ENCODE measurements around the gene NKAPD1. TPM values are rescaled to one million over a fixed set of nuclear protein-coding genes. Genes with fewer than 3 reads are reported as not detected.

Gene NKAPD1
- total and polyA plus RNA-seq, 2 of the 4 experiments (the other 2 are of a cell fraction) = 8.4 to 17.2 TPM

DNA sequence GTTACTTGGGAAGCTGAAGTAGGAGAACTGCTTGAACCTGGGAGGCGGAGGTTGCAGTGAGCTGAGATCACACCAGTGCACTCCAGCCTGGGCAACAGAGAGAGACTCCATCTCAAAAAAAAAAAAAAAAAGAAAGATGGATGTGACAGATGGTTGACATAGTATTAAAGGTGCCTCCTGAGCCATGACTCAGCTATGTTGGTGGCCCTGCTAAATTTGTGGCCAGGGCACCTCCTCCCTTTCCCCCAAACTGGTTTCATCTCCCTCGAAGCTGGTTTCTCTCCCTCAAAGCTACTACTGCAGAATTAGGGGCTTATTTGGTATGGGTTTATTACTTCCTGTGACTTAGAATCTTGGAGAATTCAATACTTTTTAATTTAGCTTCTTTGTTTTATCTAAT is 44.1 kb downstream of the NKAPD1 start:
- no TSS peak for BruUV-seq (replicated peaks)
- Histone ChIP-seq H3K79me1 (ENCODE audit: low read depth in 1 of 2, low read length in 2 of 2) (no peaks in the 10 kb centered on the region), H3K23ac (ENCODE audit: low read depth, low read length) (no peak overlapping the region), H4K20me1 (ENCODE audit: insufficient read depth, low read length) (no peaks in the 10 kb centered on the region), H3K9me3 (ENCODE audit: control insufficient read depth, insufficient read depth, low read length) (no peaks in the 10 kb centered on the region), H3K56ac (ENCODE audit: extremely low read depth, insufficient read depth, low read length) (no peak overlapping the region), H4K8ac (ENCODE audit: low read depth in 2 of 2, low read length in 2 of 2) (no peak overlapping the region), H3K27ac (ENCODE audit: insufficient read depth, low read length) (no peak overlapping the region), H2BK20ac (ENCODE audit: low read depth, low read length) (no peak overlapping the region), H3K18ac (ENCODE audit: low read depth, low read length) (no peak overlapping the region), H2AK9ac (replicated peaks; ENCODE audit: low read depth, low read length, poor library complexity) (no peak overlapping the region), H3K9me1 (ENCODE audit: insufficient read depth, low read length) (no peaks in the 10 kb centered on the region), H3K4me1 (ENCODE audit: control insufficient read depth, insufficient read depth, low read length) (peaks cover 5% of the 10 kb centered on the region; the same call in 1 of the 2 replicates), H2AK5ac (ENCODE audit: low read depth, low read length) (no peak overlapping the region), H2AFZ (replicated peaks; ENCODE audit: low read length, poor library complexity) (no peak overlapping the region), H3K4ac (ENCODE audit: low read depth, low read length) (no peak overlapping the region), H4K91ac (ENCODE audit: insufficient read depth, low read depth, low read length) (no peak overlapping the region), H2BK120ac (ENCODE audit: low read depth, low read length) (no peak overlapping the region), H2BK15ac (ENCODE audit: low read depth, low read length) (no peak overlapping the region), H4K5ac (ENCODE audit: low read depth, low read length) (no peak overlapping the region), H3K14ac (replicated peaks; ENCODE audit: low read depth, low read length) (no peak overlapping the region), H2BK5ac (ENCODE audit: low read depth, low read length, poor library complexity, severe bottlenecking) (no peak overlapping the region), H3K4me3 (ENCODE audit: insufficient read depth, low read depth, low read length) (no peak overlapping the region), H3K36me3 (ENCODE audit: control insufficient read depth, insufficient read depth, low read length) (no peaks in the 10 kb centered on the region), H3K4me2 (ENCODE audit: low read depth, low read length) (no peak overlapping the region), H3K9ac (ENCODE audit: low read depth, low read length) (no peak overlapping the region), H3K27me3 (ENCODE audit: control insufficient read depth, insufficient read depth, low read length) (no peaks in the 10 kb centered on the region)
- no peak for ATAC-seq (ENCODE audit: low read depth)
- POLR2A ChIA-PET (ENCODE audit: unreplicated experiment) = no interaction called here
- DNase-seq = no peak
- intact Hi-C loops (cut with micrococcal nuclease) = loop anchor here (10.0 kb wide), 1 partner anchor 1167 kb away; no protein-coding TSS in a partner anchor
- in situ Hi-C loops (cut with MboI; ENCODE audit: low sequenced_read_pairs) = loop anchor here (5.0 to 25.0 kb wide), 3 partner anchors 34 to 1169 kb away; no protein-coding TSS in a partner anchor
- no CpG with 5 or more reads among the region's 2 CpGs for WGBS, 2 experiments (ENCODE audit: extremely low coverage in 2 of 2, insufficient read length in 1 of 2)
- no peak for TF ChIP-seq BHLHE40 (IDR thresholded peaks at IDR 0.05; ENCODE audit: low read depth, low read length)
- TF ChIP-seq POLR2A (IDR thresholded peaks at IDR 0.05; ENCODE audit: low read depth, low read length) = no peak
- TF ChIP-seq, protein P1, sequence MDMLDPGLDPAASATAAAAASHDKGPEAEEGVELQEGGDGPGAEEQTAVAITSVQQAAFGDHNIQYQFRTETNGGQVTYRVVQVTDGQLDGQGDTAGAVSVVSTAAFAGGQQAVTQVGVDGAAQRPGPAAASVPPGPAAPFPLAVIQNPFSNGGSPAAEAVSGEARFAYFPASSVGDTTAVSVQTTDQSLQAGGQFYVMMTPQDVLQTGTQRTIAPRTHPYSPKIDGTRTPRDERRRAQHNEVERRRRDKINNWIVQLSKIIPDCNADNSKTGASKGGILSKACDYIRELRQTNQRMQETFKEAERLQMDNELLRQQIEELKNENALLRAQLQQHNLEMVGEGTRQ (IDR thresholded peaks at IDR 0.05; ENCODE audit: low read depth, low read length) = no peak
- no peak for TF ChIP-seq MXI1 (IDR thresholded peaks at IDR 0.05; ENCODE audit: borderline replicate concordance, low read depth, low read length)
- no peak for TF ChIP-seq RFX5 (IDR thresholded peaks at IDR 0.05; ENCODE audit: low read depth, low read length)
- TF ChIP-seq FOS (IDR thresholded peaks at IDR 0.05; ENCODE audit: low read depth, low read length) = no peak
- TF ChIP-seq, protein P2, sequence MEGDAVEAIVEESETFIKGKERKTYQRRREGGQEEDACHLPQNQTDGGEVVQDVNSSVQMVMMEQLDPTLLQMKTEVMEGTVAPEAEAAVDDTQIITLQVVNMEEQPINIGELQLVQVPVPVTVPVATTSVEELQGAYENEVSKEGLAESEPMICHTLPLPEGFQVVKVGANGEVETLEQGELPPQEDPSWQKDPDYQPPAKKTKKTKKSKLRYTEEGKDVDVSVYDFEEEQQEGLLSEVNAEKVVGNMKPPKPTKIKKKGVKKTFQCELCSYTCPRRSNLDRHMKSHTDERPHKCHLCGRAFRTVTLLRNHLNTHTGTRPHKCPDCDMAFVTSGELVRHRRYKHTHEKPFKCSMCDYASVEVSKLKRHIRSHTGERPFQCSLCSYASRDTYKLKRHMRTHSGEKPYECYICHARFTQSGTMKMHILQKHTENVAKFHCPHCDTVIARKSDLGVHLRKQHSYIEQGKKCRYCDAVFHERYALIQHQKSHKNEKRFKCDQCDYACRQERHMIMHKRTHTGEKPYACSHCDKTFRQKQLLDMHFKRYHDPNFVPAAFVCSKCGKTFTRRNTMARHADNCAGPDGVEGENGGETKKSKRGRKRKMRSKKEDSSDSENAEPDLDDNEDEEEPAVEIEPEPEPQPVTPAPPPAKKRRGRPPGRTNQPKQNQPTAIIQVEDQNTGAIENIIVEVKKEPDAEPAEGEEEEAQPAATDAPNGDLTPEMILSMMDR (conservative IDR thresholded peaks at IDR 0.05; ENCODE audit: low read depth, low read length) = no peak
- CTCF ChIA-PET = no interaction called here
- dilution Hi-C loops (cut with HindIII; ENCODE audit: low sequenced_read_pairs, unreplicated experiment) = no loop called here

All from IMR-90 (cell line).